DOHH2 (cell line): Measurements from ENCODE around the gene TM4SF5.

Experiments
- EZH2phosphoT487 ChIP-seq: fragments of 200-600 bp; sonication (generic); IDR thresholded peaks from 2 replicates; pipeline ENCODE4 v1.6.1; 2017; ENCODE audit warnings: borderline replicate concordance, mild to moderate bottlenecking, antibody characterized with exemption, low read length, moderate library complexity, mixed read lengths
- TF ChIP-seq, protein P1 (sequence below): fragments of 200-600 bp; sonication (generic); IDR thresholded peaks from one replicate; pipeline ENCODE4 v1.5.1; 2014; ENCODE audit warnings: antibody characterized with exemption, mild to moderate bottlenecking, low read depth, low read length; ENCODE audit not compliant: poor library complexity, severe bottlenecking

DNA sequence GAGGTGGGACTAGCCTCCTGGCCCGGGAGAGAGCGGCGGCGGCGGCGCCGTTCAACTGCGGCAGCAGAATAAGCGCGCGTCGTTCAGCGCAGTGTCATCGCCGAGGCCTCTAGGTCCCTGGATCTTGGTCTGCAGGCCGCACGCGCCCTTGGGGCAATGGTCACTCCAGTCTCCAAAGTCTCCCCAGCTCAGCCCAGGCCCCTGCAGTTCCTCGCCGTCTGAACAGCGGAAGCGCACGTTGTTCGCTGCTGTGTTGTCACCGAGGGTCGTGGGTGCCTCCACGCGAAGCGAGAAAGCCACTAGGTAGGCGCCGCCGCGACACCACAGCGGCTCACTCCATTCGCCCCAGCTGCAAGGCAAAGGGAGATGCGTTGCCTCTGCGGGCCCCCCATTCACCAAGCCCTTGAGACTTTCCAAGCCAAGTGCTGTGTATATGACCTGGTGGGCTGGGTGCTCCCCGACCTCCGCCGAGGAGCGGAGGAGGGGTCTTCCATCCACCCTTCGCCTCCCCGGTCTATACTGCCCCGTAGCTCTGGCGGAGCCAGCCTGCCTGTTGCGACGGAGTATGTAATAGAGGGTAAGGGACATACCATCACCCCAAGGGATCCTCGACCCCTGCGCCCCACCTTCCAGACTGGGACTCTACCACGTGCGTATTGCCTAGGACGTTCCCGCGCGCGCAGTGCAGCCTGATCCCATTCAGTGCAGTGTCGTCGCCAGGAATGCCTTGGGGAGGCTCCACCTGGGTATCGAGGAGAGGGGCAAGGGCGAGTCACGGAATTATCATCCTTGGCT lies 13.8 kb downstream of the TM4SF5 start:
- TF ChIP-seq, protein P1, sequence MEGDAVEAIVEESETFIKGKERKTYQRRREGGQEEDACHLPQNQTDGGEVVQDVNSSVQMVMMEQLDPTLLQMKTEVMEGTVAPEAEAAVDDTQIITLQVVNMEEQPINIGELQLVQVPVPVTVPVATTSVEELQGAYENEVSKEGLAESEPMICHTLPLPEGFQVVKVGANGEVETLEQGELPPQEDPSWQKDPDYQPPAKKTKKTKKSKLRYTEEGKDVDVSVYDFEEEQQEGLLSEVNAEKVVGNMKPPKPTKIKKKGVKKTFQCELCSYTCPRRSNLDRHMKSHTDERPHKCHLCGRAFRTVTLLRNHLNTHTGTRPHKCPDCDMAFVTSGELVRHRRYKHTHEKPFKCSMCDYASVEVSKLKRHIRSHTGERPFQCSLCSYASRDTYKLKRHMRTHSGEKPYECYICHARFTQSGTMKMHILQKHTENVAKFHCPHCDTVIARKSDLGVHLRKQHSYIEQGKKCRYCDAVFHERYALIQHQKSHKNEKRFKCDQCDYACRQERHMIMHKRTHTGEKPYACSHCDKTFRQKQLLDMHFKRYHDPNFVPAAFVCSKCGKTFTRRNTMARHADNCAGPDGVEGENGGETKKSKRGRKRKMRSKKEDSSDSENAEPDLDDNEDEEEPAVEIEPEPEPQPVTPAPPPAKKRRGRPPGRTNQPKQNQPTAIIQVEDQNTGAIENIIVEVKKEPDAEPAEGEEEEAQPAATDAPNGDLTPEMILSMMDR: no peak
- no peak for TF ChIP-seq EZH2phosphoT487
